Measurements from ENCODE around the gene IL6R.
"Not testable (repeated sequence)": the region's sequence is repeated elsewhere in the genome, so short reads cannot be mapped to it uniquely, and the experiment has no call there.

The IL6R gene

GRCh38 chr1:154407198-154408091 is 2.3 kb downstream of the IL6R start:
- DNase-seq: peak; percentile 40

- DNase-seq: no peak
These were observed 3.1 kb downstream of the IL6R start for GRCh38 chr1:154408174-154408777.

GRCh38 chr1:154410185-154410827 is 5.2 kb downstream of the IL6R start:
- DNase-seq: no peak

GRCh38 chr1:154411525-154411924 is 6.4 kb downstream of the IL6R start:
- no peak for DNase-seq

- DNase-seq: no peak
These were observed 8.1 kb downstream of the IL6R start for GRCh38 chr1:154413177-154413783.

- no peak for DNase-seq
These were observed 9.5 kb downstream of the IL6R start for GRCh38 chr1:154414606-154415005.

- DNase-seq: no peak
These were observed 11.6 kb downstream of the IL6R start for GRCh38 chr1:154416471-154417337.

GRCh38 chr1:154417338-154417608 is 12.1 kb downstream of the IL6R start:
- DNase-seq: no peak

GRCh38 chr1:154418062-154418921 is 13.1 kb downstream of the IL6R start:
- DNase-seq: peak; percentile 45

- no peak for DNase-seq
These were observed 13.9 kb downstream of the IL6R start for GRCh38 chr1:154418923-154419619.

GRCh38 chr1:154419620-154420571 is 14.8 kb downstream of the IL6R start:
- peak; percentile 52 for DNase-seq

GRCh38 chr1:154420961-154421924 is 16.1 kb downstream of the IL6R start:
- no peak for DNase-seq

- DNase-seq: not testable (repeated sequence)
These were observed 16.9 kb downstream of the IL6R start for GRCh38 chr1:154422049-154422448.

- no peak for DNase-seq
These were observed 17.4 kb downstream of the IL6R start for GRCh38 chr1:154422521-154422920.

- DNase-seq: peak; percentile 63
These were observed 18.3 kb downstream of the IL6R start for GRCh38 chr1:154423304-154423987.

GRCh38 chr1:154423988-154424326 is 18.8 kb downstream of the IL6R start:
- DNase-seq: no peak

GRCh38 chr1:154425172-154425571 is 20.0 kb downstream of the IL6R start:
- DNase-seq: no peak

Data from activated naive CD4-positive, alpha-beta T cell treated with anti-CD3 and anti-CD28 coated beads, Interleukin-2, amount 50 U/mL, for 16 hours (primary cell).